Activated CD8-positive, alpha-beta memory T cell treated with anti-CD3 and anti-CD28 coated beads for 24 hours (primary cell): ENCODE results near the gene BMP7.
"Not testable (repeated sequence)": the region's sequence is repeated elsewhere in the genome, so short reads cannot be mapped to it uniquely, and the experiment has no call there.

Experiments used
- DNase-seq: peaks from one replicate; pipeline ENCODE4 v3.0.0-alpha.2; 2020

Gene BMP7

DNA sequence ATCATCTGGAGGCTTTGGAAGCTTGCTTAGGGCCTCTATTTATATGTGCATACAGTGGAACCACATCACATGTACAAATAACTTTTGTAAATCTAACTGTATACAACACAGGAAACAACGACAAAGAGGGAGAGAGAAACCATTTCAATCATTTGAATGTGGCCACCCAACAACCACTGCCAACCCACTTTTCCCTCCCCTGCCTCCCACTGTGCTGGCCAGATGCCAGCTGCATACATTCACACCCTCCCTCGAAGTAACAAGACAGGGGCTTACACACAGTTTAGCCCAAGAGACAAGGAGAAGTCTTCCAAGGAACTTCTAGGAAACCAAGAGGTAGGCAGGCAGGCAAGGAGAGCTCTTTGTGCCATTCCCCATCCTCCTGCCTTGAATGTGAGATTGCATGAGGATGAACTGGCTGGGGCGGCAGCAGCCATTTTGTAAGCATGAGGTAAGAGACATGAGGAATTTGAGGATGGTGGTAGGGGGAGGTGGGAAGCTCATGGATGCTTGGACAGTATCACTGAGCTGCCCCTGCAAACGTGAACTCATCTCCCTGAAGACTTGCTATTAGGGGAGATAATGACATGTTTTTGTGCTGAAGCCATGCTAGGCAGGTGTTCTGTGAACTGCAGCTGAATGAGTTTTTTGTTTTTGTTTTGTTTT is 18.2 kb downstream of the BMP7 start:
- DNase-seq, result no peak

DNA sequence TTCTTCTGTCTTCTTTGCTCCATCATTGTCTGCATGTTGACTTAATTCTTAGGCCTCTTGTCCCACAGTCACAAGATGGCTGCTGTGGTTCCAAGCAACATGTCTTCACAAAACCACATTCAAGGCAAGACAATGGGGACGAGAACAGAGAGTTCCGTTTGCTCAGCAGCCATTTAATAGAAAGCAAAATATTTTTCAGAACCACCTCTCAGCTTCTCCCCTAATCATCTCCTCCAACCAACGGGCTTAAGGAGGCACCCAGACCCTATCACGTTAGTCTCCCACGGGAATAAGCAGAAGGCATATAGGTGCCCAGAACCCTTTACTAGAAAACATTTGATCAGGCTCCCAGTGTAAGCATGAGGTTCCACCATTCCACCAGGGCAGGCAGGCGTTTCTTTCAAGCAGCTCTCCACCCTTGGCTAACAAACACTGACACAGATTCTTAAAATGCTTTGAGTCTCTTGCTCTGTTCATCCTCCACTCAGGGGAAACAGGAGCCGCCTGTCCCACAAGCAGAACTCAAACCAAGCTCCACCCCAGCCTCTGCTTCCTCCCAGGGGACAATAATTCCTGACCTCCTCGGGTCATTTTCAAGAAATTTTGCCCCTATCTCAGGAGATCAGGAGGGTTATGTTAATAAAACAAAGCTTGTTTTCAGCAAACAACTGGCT is 19.0 kb downstream of the BMP7 start:
- no peak for DNase-seq

DNA sequence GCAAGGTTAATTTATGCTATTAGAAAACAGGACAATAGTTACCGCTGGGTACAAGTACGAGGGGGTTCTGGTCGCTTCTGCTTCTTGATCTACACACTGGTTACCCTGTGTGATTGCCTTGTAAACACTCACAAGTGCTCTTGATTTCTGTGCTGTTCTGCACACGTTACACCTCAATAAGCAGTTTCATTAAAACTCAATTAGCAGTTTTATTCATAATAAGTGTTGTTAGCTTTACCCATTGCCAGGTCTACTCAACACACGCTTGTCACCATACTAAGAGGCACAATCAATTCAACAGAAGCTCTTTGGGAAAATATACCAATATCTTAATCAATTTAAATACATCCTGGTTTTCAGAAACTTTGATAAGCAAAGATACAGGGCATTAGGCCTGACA is 20.4 kb downstream of the BMP7 start:
- DNase-seq, result no peak

DNA sequence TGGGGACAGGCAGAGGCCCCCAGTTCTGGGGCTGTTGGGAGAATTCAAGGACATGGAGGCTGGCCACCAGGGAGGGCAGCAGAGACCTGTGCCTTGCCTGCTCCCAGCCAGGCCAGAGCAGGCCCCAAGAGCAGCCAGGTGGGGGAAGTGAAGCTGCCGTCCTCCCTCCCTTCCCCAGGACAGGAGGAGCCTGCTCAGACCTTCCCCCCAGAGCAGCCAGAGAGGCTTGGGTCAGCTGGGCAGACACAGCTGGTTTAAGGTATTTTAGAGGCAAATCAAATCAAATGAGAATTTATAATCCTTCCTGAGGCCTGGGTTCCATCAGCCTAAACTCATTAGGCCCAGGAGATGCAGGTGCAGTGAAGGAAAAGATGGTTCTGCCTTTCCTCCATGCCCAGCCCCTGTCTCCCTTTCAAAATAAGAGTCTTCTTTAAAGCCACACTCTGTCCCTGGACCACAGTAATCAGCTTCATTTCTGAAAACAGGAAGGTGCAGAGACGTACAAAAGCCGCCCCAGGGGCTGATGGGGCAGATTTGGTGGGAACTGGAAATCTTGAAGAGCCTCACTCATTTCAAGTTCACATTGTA is 21.7 kb downstream of the BMP7 start:
- DNase-seq, result no peak

DNA sequence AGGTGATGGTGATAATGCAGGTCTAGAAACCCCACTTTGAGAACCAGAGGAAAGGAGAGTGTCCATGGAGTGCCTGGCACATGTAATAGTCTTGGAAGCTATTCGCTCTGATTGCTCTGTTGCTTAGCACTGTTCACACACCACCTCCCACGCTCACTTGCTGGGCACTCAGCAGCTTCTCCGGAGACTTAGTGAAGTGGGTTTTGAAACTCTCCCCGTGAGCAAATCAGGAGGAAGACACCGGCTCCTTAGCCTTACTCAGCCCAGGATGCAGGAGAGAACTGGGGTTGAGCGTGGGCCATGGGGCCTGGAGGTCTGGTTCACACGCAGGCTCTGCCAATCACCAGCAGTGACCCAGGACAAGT is 22.2 kb downstream of the BMP7 start:
- no peak for DNase-seq

DNA sequence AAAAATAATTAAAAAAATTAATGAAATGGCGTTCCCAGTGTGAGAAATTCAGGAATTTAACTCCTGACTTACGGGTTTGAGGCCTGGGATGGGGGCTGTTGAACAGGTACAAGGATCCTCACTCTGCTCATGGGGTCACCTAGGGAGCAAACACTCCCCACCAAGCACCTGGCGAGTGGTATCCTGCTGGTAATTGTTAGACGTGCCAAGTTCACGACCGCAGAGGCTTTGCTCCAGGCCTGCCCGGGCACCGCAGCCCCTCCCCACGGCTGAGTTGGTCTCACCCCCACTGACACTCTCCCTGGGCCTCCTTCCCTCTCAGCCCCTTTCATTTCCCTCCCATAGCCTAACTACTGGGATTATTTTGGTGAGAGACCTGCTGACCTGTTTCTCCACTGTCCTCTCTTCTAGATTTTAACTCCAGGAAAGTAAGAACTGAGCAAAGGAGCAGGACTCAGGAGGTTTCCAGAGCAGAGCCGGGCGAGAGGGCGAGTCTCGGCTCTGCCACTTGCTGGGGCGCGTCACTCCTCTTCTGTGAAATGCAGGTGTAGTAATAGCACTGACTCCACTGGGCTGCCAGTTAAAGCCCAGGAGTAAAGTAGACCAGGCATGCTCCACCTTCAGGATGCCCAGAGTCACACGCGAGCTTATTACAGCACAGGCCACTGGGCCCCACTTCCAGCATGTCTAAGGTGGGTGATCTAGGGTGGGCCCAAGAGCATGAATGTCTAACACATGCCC is 22.8 kb downstream of the BMP7 start:
- no peak for DNase-seq

DNA sequence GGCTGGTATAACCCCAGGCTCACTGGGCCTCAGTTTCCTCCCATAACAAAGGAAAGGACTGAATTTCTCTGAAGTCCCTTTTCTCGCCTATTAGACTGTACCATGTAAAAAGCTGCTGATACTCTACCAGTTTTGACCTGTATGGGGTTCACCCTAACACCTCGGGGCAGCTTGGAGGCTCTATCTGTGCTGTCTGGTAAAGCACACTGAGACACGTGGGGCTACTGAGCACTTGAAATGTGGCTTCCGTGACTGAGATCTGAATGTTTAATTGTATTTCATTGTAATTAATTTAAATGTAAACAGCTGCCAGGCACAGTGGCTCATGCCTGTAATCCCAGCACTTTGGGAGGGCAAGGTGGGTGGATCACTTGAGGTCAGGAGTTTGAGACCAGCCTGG is 24.0 kb downstream of the BMP7 start:
- no peak for DNase-seq

DNA sequence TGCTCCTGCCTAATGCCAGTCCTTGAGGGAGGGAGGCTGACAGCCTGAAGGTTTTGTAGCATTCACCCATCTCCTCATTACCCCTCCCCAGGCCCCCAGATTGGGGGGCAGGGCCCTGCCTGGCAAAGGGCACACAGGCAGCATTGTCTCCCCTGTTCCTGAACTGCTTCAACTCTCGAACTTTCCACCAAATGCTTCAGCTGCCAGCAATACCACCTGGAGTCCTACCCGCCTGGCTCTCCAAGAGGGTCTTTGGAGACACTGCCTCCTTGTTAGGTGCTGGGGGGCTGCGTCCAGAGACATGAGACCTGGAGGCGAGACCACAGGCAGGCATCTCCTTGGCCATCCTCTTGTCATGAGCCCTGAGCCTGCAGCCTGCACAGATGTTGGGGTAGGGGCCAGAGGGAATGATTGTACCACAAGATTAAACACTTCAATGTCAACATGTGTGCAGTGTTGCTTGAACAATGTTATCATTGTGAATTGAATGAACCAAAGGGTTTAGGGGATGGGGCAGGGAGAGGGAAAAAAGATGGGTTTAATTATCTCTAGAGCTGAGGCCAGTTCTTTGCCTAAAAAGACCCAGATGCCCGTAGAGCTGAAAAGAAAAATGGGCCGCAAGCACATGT is 25.0 kb downstream of the BMP7 start:
- no peak for DNase-seq

DNA sequence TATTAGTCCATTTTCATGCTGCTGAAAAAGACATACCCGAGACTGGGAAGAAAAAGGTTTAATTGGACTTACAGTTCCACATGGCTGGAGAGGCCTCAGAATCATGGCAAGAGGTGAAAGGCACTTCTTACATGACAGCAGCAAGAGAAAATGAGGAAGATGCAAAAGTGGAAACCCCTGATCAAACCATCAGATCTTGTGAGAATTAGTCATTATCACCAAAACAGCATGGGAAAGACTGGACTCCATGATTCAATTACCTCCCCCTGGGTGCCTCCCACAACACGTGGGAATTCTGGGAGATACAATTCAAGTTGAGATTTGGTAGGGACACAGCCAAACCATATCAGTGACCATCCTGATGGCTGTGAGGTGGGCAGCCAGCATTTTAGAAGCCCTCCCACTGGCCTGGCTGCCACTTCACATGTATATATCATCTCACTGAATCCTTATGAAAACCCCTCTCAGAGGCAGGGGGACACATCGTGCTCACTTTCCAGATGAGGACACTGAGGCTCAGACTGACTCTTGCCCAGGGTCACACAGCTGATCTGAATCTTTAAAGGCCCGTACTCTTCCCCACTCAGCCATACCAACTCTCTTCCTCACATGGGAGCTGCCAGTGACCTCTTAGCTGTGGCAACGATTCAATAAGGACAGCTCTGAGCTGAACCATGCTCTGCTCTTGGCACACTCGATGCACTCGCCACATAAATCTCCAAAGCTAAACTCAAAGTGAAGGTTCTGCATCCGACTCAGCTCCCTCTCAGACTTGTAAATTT is 25.7 kb downstream of the BMP7 start:
- DNase-seq, result no peak

DNA sequence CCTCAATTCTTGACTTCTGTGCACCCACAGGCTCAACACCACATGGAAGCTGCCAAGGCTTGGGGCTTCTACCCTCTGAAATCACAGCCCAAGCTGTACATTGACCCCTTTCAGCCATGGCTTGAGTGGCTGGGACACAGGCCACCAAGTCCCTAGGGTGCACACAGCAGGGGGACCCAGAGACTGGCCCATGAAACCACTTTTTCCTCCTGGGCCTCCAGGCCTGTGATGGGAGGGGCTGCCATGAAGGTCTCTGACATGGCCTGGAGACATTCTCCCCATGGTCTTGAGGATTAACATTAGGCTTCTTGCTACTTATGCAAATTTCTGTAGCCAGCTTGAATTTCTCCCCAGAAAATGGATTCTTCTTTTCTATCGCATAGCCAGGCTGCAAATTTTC is 26.7 kb downstream of the BMP7 start:
- not testable (repeated sequence) for DNase-seq

DNA sequence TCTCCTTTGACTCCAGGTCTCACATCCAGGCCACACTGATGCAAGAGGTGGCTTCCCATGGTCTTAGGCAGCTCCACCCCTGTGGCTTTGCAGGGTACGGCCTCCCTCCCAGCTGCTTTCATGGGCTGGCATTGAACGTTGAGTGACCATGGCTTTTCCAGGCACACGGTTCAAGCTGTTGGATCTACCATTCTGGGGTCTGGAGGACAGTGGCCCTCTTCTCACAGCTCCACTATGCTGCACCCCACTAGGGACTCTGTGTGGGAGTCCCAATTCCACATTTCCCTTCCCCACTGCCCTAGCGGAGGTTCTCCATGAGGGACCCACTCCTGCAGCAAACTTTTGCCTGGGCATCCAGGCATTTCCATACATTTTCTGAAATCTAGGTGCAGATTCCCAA is 27.1 kb downstream of the BMP7 start:
- not testable (repeated sequence) for DNase-seq

DNA sequence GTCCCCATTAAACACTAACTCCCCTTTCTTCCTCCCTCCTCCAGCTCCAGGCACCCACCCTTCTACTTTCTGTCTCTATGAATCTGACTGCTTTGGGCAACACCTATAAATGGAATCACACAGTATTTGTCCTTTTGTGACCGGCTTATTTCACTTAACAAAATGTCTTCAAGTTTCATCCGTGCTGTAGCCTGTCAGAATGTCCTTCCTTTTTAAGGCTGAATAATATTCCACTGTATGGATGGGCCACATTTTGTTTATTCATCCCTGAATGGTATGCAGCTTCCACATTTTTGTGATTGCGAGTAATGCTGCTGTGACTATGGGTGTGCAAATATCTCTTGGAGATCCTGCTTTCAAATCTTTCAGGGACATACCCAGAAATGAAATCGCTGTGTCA is 28.4 kb downstream of the BMP7 start:
- DNase-seq, result no peak

DNA sequence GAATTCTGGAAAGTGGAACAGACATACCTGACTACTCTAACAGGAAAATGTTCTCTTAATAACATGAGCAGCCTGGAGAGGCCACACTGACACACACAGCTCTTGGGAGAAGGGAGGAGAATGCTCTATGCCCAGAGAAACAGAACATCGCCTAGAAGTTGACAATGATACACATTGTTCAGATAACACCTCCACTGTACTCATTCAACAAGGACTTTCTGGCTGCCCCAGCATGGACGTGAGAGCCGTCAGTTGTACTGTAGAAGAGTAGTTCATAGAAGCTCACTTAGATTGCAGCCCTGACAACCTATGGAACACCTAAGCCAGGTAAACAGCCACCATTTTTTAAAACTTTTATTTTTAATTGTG is 28.9 kb downstream of the BMP7 start:
- no peak for DNase-seq

DNA sequence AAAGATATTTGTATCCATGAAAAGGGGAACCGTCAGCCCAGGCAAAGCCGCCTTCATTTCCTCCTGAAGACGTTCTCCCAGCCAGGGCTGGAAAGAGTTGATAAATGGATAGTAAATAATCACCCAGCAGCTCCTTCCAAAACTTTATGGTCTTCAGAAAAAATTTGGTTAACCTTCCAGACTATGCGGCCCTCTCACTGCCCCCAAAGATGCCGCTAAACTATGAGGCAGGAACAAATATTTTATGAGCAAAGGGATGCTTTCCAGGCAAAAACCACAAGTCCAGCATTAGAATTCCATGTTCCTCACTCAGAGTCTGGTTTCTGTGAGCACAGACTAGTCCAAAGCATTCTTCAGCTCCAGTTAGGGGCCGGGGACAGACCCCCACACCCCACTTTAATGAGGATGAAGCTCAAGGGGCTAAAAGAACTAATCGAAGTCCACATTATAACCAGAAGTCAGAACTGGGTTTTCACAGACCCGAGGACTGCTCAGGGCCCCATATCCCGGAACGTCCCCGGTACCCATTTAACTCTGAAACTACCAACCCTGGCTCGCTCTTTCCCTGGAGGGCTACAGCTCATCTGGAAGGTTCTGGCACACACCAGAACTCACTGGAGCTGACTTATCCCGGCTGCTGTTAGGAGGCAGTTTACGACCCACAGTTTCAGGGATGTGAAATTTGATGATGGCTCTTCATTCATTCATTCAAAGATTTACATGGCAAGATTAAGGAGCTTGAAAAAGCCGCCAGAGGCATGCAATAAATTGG is 29.4 kb downstream of the BMP7 start:
- no peak for DNase-seq

DNA sequence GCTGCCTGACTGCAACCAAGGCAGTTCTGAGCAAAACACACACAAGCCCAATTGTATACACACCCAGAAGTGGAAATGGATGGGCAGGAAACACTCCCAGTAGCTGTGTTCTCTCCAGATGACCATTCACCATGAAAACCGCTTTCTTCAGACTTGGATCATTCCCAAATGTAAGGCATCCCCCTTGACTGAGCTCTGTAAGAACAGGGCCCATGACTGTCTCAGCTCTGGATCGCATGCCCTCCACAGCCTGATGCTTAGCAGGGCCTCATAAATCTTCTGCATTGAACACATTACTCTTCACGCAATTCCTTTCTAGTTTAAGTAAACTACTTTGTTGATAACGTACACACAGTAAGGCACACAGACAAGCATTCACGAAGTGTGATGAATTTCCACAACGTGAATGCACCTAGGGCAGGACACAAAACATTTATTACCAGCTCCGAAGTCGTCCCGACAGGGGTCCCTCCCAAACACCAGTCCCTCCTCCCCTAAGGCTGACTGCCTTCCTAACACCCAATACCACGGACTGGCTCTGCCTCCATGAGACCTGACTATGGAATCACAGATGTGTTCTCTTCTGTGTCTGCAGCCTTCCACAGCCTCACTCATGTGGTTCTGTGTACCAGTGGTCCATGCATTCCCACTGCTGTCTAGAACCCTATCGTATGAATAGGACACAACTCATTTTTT is 31.7 kb downstream of the BMP7 start:
- no peak for DNase-seq

DNA sequence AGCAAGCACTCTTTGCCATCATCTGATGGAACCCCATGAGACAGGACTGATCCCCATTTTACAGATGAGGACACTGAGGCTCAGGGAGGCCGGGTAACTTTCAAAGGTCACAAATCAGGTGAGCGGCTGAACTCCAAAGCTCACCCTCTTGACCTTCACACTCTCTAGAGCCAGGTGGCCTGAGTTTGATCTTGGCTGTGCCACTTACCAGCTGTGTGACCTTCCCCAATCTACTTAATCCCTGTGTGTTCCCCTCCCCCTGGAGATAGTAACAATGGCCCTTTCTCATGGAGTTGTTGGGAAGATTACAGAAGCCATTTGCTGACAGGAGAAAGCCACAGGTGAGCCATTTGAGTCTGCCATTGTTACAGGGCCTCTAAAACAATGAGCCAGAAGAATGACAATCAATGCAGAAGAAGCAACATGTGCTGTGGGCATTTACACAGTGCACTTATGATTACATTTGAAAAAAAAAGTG is 34.5 kb downstream of the BMP7 start:
- DNase-seq, result no peak

DNA sequence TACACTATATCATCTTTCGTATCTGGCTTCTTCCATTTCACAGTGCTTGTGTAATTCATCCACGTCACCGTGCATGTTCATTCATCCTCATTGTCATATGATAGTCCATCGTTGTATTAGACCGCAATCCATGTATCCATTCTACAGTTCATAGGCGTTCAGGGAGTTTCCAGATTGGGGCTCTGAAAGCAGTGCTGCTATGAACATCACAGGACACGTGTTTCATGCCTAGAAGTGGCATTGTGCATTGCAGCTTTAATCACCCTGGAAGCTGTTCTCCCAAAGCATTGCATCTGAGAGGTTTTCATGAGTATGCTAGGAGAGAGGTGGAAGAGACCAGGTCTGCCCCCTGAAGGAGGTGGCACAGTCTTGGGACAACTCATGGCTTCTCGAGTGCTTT is 35.3 kb downstream of the BMP7 start:
- DNase-seq, result no peak

DNA sequence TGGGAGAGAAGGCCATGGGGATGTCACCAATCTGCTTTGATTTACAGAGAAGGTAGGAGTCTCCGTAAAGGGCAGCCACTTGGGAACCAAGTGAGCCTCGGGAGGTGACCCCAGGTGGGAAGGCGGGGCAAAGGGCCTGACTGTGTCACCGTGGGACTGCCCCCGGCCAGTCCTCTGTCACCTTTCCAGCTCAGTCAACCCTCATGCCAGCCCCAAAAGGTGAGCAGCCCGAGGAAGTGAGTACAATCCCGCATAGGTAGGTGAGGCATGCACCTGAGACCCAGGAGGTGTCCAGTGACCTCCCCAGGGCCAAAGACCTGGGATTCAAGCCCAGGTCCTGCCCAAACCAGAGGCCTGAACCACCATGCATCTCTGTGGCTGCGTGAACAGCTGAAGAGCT is 36.2 kb downstream of the BMP7 start:
- no peak for DNase-seq

DNA sequence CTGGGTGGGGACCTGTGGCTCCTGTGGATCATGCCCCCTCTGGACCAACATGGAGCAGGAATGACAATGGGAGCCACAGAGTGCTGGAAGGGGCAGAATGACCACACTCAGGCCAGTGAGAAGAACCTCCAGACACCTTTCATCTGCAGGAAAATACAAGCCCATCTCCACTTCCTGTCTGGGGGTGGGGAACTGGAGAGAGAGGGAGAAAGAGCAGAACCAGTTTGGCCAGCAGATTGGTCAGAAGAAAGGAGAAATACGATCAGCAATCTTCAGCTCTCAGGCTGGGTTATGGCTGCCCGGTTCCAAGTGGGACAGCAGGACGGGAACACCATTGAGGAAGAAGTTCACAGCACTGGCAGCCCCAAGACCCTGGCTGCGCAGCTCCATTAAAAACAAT is 37.0 kb downstream of the BMP7 start:
- no peak for DNase-seq

DNA sequence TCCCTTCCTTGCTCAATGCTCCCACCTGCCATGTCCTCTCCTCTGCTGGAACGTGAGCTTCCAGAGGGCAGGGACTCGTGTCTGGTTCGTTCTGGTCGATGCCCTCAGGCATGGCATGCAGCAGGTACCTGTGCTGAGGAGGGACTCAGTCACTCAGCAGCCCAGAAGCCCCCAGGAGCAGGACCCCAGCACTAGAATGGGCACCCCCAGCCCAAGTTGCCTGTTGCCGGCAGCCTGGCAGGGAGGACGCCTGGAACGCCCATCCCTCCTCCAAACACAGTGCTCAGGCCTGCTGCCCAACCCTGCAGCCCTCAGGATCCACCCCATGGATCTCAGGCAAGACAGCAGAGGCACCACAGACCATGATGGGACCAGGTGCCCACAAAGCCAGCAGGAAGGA is 40.6 kb downstream of the BMP7 start:
- DNase-seq, result no peak

DNA sequence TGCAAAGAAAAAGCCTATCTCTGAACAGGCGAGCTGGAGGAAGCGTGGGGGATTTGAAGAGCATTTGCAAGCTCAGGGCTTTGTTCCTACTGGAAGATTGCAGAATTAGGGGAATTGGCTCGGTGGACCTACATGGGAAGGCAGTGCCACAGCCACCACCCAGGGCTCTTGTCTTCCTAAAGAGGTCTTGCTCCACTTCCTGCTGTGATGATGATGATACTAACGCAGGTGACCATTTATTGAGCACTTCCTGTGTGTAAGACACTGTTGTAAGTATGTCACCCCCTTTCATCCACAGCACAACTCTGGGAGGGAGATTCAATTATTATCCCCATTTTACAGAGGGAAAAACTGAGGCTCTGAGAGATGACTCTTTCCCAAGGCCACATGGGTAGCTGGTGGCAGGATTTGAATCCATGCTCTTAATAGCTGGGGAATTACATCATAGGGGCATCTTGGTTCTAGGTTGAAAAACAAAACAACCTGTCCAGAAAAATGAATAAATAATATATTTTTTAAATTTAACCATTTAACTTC is 41.2 kb downstream of the BMP7 start:
- DNase-seq, result no peak
